Stimulated activated naive CD8-positive, alpha-beta T cell treated with anti-CD3 and anti-CD28 coated beads, Interleukin-15, Interleukin-2, amounts not matched to agents 100 ng/mL and 50 ng/mL, for 24 hours (primary cell): Measurements from ENCODE around the gene GMEB2.

Experiments
- H3K27ac Mint-ChIP-seq: one replicate; pipeline ENCODE4 v1.8.0; 2021; ENCODE audit warnings: mild to moderate bottlenecking, mixed read lengths
- H3K27me3 Mint-ChIP-seq: one replicate; pipeline ENCODE4 v1.8.0; 2021; ENCODE audit warnings: mixed read lengths
- H3K36me3 Mint-ChIP-seq: one replicate; pipeline ENCODE4 v1.8.0; 2021; ENCODE audit warnings: low read depth, mixed read lengths
- H3K4me1 Mint-ChIP-seq: one replicate; pipeline ENCODE4 v1.8.0; 2021; ENCODE audit warnings: low read depth, mixed read lengths
- H3K4me3 Mint-ChIP-seq: one replicate; pipeline ENCODE4 v1.8.0; 2021; ENCODE audit warnings: mild to moderate bottlenecking, mixed read lengths
- H3K9me3 Mint-ChIP-seq: one replicate; pipeline ENCODE4 v1.8.0; 2021; ENCODE audit warnings: mixed read lengths

GMEB2 gene

GRCh38 chr20:63543131-63543530 lies 83.8 kb downstream of the GMEB2 start:
- Mint-ChIP-seq H3K4me1 (peaks cover 6% of the 10 kb centered on the region), H3K27me3 (no peaks in the 10 kb centered on the region), H3K4me3 (no peak overlapping the region), H3K36me3 (no peaks in the 10 kb centered on the region), H3K9me3 (no peaks in the 10 kb centered on the region), H3K27ac (no peak overlapping the region)

DNA sequence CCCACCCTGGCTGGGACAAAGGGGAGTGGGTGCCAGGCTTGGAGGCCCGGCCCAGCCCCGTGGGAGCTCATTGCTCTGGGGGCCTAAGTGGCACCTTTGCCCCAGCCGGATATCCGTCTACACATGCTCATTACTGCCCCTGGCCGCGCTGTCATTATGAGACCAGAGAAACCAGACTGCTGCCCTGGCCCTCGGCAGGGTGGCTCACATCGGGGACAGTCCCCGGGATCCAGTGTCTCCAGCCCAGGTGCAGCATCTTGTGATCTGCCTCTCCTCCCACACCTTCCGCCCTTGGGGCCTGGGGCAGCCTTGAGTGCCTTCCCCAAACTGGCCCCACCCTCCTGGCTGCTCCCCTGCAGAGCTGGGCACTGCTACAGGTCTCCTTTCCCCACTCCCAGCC lies 84.2 kb downstream of the GMEB2 start:
- no peaks in the 10 kb centered on the region for H3K9me3 Mint-ChIP-seq
- H3K4me3 Mint-ChIP-seq: no peak overlapping the region
- peaks cover 11% of the 10 kb centered on the region for H3K4me1 Mint-ChIP-seq
- no peaks in the 10 kb centered on the region for H3K36me3 Mint-ChIP-seq
- no peak overlapping the region for H3K27ac Mint-ChIP-seq
- H3K27me3 Mint-ChIP-seq: no peaks in the 10 kb centered on the region

DNA sequence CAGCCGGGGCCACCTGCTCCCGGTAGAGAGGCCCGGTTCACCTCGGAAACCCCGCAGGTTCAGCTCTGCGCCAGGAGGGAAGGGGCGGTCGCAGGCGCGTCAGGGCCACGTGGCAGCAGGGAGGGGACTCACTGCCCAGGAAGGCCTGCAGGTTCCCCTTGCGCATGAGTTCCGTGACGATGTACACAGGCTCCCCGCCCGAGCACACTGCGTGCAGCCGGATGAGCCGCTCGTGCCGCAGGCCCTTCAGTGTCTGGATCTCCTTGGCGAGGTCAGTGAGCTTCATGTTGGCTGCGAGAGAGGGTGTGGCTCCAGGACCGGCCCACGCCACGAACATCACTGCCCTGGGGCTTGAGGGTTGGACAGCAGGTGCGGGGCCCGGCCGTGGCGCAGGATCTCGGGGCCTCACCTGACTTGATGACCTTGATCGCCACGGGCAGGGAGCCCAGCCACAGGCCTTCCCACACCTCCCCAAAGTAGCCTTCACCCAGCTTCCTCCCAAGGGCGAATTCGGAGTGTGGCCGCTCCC lies 84.8 kb downstream of the GMEB2 start:
- Mint-ChIP-seq H3K27ac (no peak overlapping the region), H3K4me1 (peaks cover 14% of the 10 kb centered on the region), H3K9me3 (no peaks in the 10 kb centered on the region), H3K4me3 (no peak overlapping the region), H3K36me3 (no peaks in the 10 kb centered on the region), H3K27me3 (no peaks in the 10 kb centered on the region)

DNA sequence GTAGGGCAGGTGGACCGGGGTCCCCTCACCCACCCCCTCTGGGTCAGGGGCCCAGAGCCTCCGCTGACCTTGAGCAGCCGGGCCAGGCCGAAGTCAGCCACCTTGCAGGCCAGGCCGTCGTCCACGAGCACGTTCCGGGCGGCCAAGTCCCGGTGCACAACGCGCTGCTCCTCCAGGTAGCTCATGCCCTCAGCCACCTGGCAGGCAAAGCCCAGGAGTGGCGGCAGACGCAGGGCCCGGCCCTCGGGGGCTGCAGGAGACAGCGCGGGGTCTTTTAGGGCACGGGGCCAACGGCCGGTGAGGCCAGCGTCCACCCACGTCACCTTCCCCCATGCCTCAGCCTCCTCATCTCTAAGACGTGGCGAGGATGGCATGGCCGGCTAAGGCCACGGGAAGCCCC lies 85.5 kb downstream of the GMEB2 start:
- peaks cover 18% of the 10 kb centered on the region for H3K4me1 Mint-ChIP-seq
- no peaks in the 10 kb centered on the region for H3K36me3 Mint-ChIP-seq
- no peak overlapping the region for H3K27ac Mint-ChIP-seq
- no peak overlapping the region for H3K4me3 Mint-ChIP-seq
- no peaks in the 10 kb centered on the region for H3K9me3 Mint-ChIP-seq
- H3K27me3 Mint-ChIP-seq: no peaks in the 10 kb centered on the region

DNA sequence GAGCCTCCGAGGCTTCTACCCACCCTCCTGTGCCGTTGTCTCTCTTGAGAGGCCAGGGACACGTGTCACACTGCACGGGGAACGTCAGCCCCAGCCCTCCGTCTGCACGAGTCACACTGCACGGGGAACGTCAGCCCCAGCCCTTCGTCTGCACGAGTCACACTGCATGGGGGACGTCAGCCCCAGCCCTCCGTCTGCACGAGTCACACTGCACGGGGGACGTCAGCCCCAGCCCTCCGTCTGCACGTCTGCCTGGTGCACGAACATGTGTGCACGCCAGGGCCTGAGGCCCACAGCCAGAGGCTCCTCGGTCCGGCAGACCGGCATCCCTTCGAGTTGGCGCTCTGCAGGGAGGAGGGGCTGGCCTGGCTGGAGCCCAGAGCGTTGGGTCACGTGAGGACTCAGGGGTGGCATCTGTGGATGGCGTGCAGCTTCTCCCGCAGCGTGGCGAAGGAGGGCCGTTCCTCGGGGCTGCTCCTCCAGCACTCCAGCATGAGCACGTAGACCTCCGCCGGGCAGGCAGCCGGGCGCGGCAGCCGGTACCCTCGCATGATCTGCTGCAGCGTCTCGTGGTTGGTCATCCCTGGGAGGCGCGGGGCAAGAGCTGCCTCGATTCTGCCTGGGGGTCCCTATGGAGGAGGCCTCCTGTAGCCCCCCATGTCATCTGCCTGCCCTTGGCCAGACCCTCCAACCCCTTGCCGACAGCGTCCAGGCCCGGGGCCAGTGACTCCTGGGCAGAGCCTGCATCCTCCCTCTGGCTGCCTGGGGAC lies 86.3 kb downstream of the GMEB2 start:
- Mint-ChIP-seq H3K27me3 (no peaks in the 10 kb centered on the region), H3K9me3 (no peaks in the 10 kb centered on the region), H3K27ac (no peak overlapping the region), H3K4me1 (peaks cover 20% of the 10 kb centered on the region), H3K4me3 (no peak overlapping the region), H3K36me3 (no peaks in the 10 kb centered on the region)

DNA sequence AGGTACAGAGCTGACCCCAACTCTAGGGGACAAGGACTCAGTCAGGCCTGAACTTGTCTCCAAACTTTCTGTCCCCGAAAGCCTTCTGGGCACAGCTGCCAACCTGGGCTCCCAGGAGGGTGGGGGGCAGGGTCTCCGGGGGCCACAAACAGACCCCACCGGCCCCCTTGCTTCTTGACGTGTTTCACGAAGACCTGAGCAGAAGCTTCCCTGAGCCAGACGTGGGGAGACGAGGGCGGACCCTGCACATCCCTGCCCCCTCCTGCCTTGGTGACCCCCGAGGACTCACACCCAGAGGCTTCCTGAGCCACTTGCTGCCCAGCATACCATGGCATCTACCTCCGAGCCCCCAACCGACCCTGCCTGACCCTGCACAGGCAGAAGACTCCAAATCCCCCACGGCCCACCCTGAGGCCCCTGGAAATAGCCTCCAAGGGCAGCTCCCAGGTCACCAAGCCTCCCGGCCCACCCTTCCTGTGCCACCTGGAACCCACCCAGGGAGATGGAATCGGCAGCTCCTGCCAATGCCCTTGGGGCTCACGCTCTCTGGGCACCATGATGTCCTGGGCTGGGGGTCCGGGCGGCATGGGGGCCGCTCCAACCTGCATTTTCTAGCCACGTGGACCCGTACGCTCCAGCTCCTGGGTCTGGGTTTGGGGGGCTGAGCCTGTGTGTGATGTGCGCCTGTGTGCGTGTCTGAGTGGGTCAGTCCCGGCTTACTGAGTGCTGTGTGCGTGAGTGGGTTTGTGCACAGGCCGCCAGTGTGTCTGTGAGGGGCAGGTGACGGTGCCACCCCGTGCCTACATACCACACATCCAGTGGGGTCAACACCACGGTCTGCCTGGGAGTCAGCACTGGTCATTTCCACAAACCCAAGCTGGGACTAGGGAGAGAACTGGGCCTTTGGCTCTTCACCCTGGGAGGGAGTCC lies 87.2 kb downstream of the GMEB2 start:
- no peaks in the 10 kb centered on the region for H3K9me3 Mint-ChIP-seq
- H3K27me3 Mint-ChIP-seq: no peaks in the 10 kb centered on the region
- no peaks in the 10 kb centered on the region for H3K36me3 Mint-ChIP-seq
- H3K27ac Mint-ChIP-seq: no peak overlapping the region
- peaks cover 20% of the 10 kb centered on the region for H3K4me1 Mint-ChIP-seq
- no peak overlapping the region for H3K4me3 Mint-ChIP-seq

- H3K9me3 Mint-ChIP-seq: no peaks in the 10 kb centered on the region
- H3K4me1 Mint-ChIP-seq: peaks cover 20% of the 10 kb centered on the region
- no peak overlapping the region for H3K4me3 Mint-ChIP-seq
- H3K27me3 Mint-ChIP-seq: no peaks in the 10 kb centered on the region
- H3K27ac Mint-ChIP-seq: no peak overlapping the region
- no peaks in the 10 kb centered on the region for H3K36me3 Mint-ChIP-seq
Observed at GRCh38 chr20:63539092-63539430, 87.8 kb downstream of the GMEB2 start.

DNA sequence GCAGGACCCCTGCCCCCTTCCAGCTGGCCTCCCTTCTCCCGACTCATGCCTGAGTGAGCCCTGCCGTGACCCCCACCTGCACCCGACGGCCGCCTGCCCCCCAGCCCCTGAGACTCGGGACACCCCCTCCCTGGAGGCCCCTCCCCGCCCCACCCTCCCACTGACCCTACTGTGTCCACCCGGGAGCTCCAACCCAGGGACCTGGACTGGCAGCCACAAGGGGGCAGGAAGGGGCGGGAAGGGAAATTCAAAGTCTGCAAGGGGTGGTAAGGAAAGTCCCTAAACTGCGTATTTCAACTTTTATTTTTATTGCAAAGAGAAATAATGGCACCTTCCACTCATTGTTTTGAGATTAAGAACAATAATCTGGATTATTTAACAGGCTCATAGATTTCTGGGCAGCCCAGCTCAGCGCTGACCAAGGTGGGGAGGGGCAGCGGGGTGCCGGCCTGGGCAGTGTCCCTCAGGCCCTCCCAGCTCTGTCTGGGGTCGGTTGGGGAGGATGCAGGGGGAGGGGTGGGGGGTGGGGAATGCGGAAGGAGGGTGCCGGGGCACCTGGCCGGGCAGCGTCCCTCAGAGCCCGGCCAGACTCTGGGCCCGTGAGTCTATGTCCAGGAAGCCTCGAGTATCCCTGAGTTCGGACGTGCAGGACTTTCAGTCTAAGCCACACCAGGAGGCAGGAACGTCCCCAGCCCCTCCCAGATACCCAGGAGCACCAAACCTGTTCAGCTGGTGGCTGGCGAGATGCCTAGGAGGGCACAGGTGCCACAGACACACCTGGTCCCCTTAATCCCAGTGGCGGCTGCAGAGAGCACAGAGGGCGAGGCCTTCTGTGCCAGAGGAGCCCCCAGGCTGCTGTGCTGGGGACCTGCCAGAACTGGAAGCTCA lies 88.5 kb downstream of the GMEB2 start:
- H3K27me3 Mint-ChIP-seq: no peaks in the 10 kb centered on the region
- H3K36me3 Mint-ChIP-seq: no peaks in the 10 kb centered on the region
- no peak overlapping the region for H3K4me3 Mint-ChIP-seq
- peaks cover 20% of the 10 kb centered on the region for H3K4me1 Mint-ChIP-seq
- no peaks in the 10 kb centered on the region for H3K9me3 Mint-ChIP-seq
- no peak overlapping the region for H3K27ac Mint-ChIP-seq
